Activated CD8-positive, alpha-beta T cell treated with anti-CD3 and anti-CD28 coated beads for 36 hours (primary cell): ENCODE data around the gene GNPTAB. TPM values are rescaled to one million over a fixed set of nuclear protein-coding genes. Genes with fewer than 3 reads are reported as not detected.

Experiments used
- ATAC-seq: fragments of 200-7000 bp; cut with Tn5 transposase; one replicate; pipeline ENCODE4 v1.10.0; 2021; ENCODE audit warnings: mild to moderate bottlenecking, moderate library complexity
- CTCF ChIA-PET: fragments of 350-600 bp; sonication (Branson Sonifier 250); formaldehyde crosslinking; loops from one replicate; lab custom pipeline; 2021; ENCODE audit warnings: antibody characterized with exemption; lab: Charles Lee
- POLR2A ChIA-PET: fragments of 350-600 bp; sonication (Branson Sonifier 250); formaldehyde crosslinking; loops from one replicate; lab custom pipeline; 2021; ENCODE audit warnings: antibody characterized with exemption; lab: Charles Lee
- DNase-seq: peaks from one replicate; pipeline ENCODE4 v3.0.0-alpha.2; 2020
- H3K27ac Mint-ChIP-seq: one replicate; pipeline ENCODE4 v1.8.0; 2021; ENCODE audit warnings: mild to moderate bottlenecking, mixed read lengths
- H3K27me3 Mint-ChIP-seq: one replicate; pipeline ENCODE4 v1.8.0; 2021; ENCODE audit warnings: mixed read lengths
- H3K36me3 Mint-ChIP-seq: one replicate; pipeline ENCODE4 v1.8.0; 2021; ENCODE audit warnings: low read depth, mixed read lengths
- H3K4me1 Mint-ChIP-seq: one replicate; pipeline ENCODE4 v1.8.0; 2021; ENCODE audit warnings: low read depth, mixed read lengths
- H3K4me3 Mint-ChIP-seq: one replicate; pipeline ENCODE4 v1.8.0; 2021; ENCODE audit warnings: mild to moderate bottlenecking, moderate library complexity, mixed read lengths
- H3K9me3 Mint-ChIP-seq: one replicate; pipeline ENCODE4 v1.8.0; 2021; ENCODE audit warnings: mixed read lengths
- CTCF ChIP-seq: fragments of 200-600 bp; IDR thresholded peaks from one replicate; pipeline ENCODE4 v1.8.0; 2022; ENCODE audit warnings: antibody characterized with exemption, mild to moderate bottlenecking
- intact Hi-C: fragments of 100-400 bp; cut with micrococcal nuclease; formaldehyde crosslinking; loops from one replicate; pipeline ENCODE4 v1.10.0; 2022
- total RNA-seq, 2 experiments: library from RNA; stranded (reverse); gene quantifications; one replicate each; pipeline ENCODE4 v1.2.3, GENCODE V29; 2021

The GNPTAB gene
- total RNA-seq, 2 experiments from 2014 or later = 52.4 to 56.9 TPM

- H3K9me3 Mint-ChIP-seq = no peaks in the 10 kb centered on the region
- peak; percentile 61 for ATAC-seq
- intact Hi-C loops = loop anchor here (10.0 kb wide), 1 partner anchor 249 kb away; no protein-coding TSS in a partner anchor
- ChIA-PET POLR2A (no interaction called here), CTCF (interaction anchor here (0.8 to 1.5 kb wide), 6 partner anchors 12 to 329 kb away, joined by 3 to 7 read pairs (median 3); no protein-coding TSS in a partner anchor)
- peak; percentile 21 for DNase-seq
- no peaks in the 10 kb centered on the region for H3K27me3 Mint-ChIP-seq
- TF ChIP-seq CTCF = no peak
- peaks cover 10% of the 10 kb centered on the region for H3K4me1 Mint-ChIP-seq
- peak overlapping the region; percentile 53 for H3K27ac Mint-ChIP-seq
- H3K36me3 Mint-ChIP-seq = peaks cover 24% of the 10 kb centered on the region
- no peak overlapping the region for H3K4me3 Mint-ChIP-seq
Measured at GRCh38 chr12:101743724-101744472, 86.9 kb downstream of the GNPTAB start.

GRCh38 chr12:101743242-101743641 lies 87.5 kb downstream of the GNPTAB start:
- intact Hi-C loops = loop anchor here (10.0 kb wide), 1 partner anchor 248 kb away; no protein-coding TSS in a partner anchor
- DNase-seq (no peak), ATAC-seq (no peak)
- no peaks in the 10 kb centered on the region for H3K9me3 Mint-ChIP-seq
- peak overlapping the region; percentile 53 for H3K27ac Mint-ChIP-seq
- TF ChIP-seq CTCF = no peak
- peaks cover 22% of the 10 kb centered on the region for H3K36me3 Mint-ChIP-seq
- peaks cover 10% of the 10 kb centered on the region for H3K4me1 Mint-ChIP-seq
- no peaks in the 10 kb centered on the region for H3K27me3 Mint-ChIP-seq
- POLR2A ChIA-PET = no interaction called here
- H3K4me3 Mint-ChIP-seq = no peak overlapping the region
- CTCF ChIA-PET = interaction anchor here (1.0 to 1.3 kb wide), 2 partner anchors 16 to 97 kb away, joined by 3 to 7 read pairs; no protein-coding TSS in a partner anchor

GRCh38 chr12:101740980-101741379 lies 89.8 kb downstream of the GNPTAB start:
- ATAC-seq (no peak), DNase-seq (no peak)
- ChIA-PET CTCF (no interaction called here), POLR2A (no interaction called here)
- no peaks in the 10 kb centered on the region for H3K27me3 Mint-ChIP-seq
- H3K9me3 Mint-ChIP-seq = no peaks in the 10 kb centered on the region
- H3K4me1 Mint-ChIP-seq = peaks cover 10% of the 10 kb centered on the region
- H3K27ac Mint-ChIP-seq = no peak overlapping the region
- H3K36me3 Mint-ChIP-seq = peaks cover 11% of the 10 kb centered on the region
- H3K4me3 Mint-ChIP-seq = no peak overlapping the region
- no peak for TF ChIP-seq CTCF
- intact Hi-C loops = loop anchor here (10.0 kb wide), 1 partner anchor 246 kb away; no protein-coding TSS in a partner anchor

- Mint-ChIP-seq H3K9me3 (no peaks in the 10 kb centered on the region), H3K27ac (no peak overlapping the region), H3K4me1 (peaks cover 10% of the 10 kb centered on the region), H3K27me3 (no peaks in the 10 kb centered on the region), H3K36me3 (peaks cover 11% of the 10 kb centered on the region), H3K4me3 (no peak overlapping the region)
- ATAC-seq (no peak), DNase-seq (no peak)
- POLR2A ChIA-PET = no interaction called here
- intact Hi-C loops = loop anchor here (10.0 kb wide), 1 partner anchor 246 kb away; no protein-coding TSS in a partner anchor
- TF ChIP-seq CTCF = no peak
- CTCF ChIA-PET = no interaction called here
Measured at GRCh38 chr12:101740566-101740965, 90.2 kb downstream of the GNPTAB start.
